ENCODE measurements around the gene CCDC30.
A peak's percentile ranks its signal among the peaks of the same experiment; 100 is the strongest.
"Not testable (repeated sequence)": the region's sequence is repeated elsewhere in the genome, so short reads cannot be mapped to it uniquely, and the experiment has no call there.

The CCDC30 gene

GRCh38 chr1:42620307-42620706, 157.2 kb downstream of the CCDC30 start:
- Histone ChIP-seq H3K4me3 (ENCODE audit: insufficient read depth, low read depth, low read length) (no peak overlapping the region), H3K4me1 (ENCODE audit: control insufficient read depth, insufficient read depth, low read length) (no peaks in the 10 kb centered on the region), H3K9me3 (ENCODE audit: control insufficient read depth, low read length) (no peaks in the 10 kb centered on the region), H3K27me3 (ENCODE audit: control insufficient read depth, insufficient read depth, low read length, poor library complexity, severe bottlenecking) (no peaks in the 10 kb centered on the region), H3K27ac (ENCODE audit: insufficient read depth, low read depth, low read length, poor library complexity, severe bottlenecking) (no peak overlapping the region), H3K36me3 (ENCODE audit: control insufficient read depth, insufficient read depth, low read length) (no peaks in the 10 kb centered on the region)
- 63 to 100% methylated on average over 1 to 2 of the region's 2 CpGs for WGBS, 2 experiments

- not testable (repeated sequence) for H3K36me3 ChIP-seq (ENCODE audit: control insufficient read depth, insufficient read depth, low read length); H3K27me3 ChIP-seq (ENCODE audit: control insufficient read depth, insufficient read depth, low read length, poor library complexity, severe bottlenecking); H3K27ac ChIP-seq (ENCODE audit: insufficient read depth, low read depth, low read length, poor library complexity, severe bottlenecking); H3K4me1 ChIP-seq (ENCODE audit: control insufficient read depth, insufficient read depth, low read length); H3K9me3 ChIP-seq (ENCODE audit: control insufficient read depth, low read length); H3K4me3 ChIP-seq (ENCODE audit: insufficient read depth, low read depth, low read length)
- WGBS, 2 experiments: 90 to 97% methylated on average over 3 to 4 of the region's 4 CpGs
Measured at GRCh38 chr1:42621180-42621579, 158.1 kb downstream of the CCDC30 start.

- H3K36me3 ChIP-seq (ENCODE audit: control insufficient read depth, insufficient read depth, low read length); H3K9me3 ChIP-seq (ENCODE audit: control insufficient read depth, low read length); H3K4me3 ChIP-seq (ENCODE audit: insufficient read depth, low read depth, low read length); H3K27me3 ChIP-seq (ENCODE audit: control insufficient read depth, insufficient read depth, low read length, poor library complexity, severe bottlenecking); H3K4me1 ChIP-seq (ENCODE audit: control insufficient read depth, insufficient read depth, low read length); H3K27ac ChIP-seq (ENCODE audit: insufficient read depth, low read depth, low read length, poor library complexity, severe bottlenecking): not testable (repeated sequence)
- 90 to 91% methylated on average over 3 of the region's 3 CpGs for WGBS, 2 experiments
Measured at GRCh38 chr1:42627205-42627604, 164.1 kb downstream of the CCDC30 start.

- no peaks in the 10 kb centered on the region for H3K27me3 ChIP-seq (ENCODE audit: control insufficient read depth, insufficient read depth, low read length, poor library complexity, severe bottlenecking)
- no peak overlapping the region for H3K27ac ChIP-seq (ENCODE audit: insufficient read depth, low read depth, low read length, poor library complexity, severe bottlenecking)
- H3K4me1 ChIP-seq (ENCODE audit: control insufficient read depth, insufficient read depth, low read length): no peaks in the 10 kb centered on the region
- H3K9me3 ChIP-seq (ENCODE audit: control insufficient read depth, low read length): no peaks in the 10 kb centered on the region
- H3K36me3 ChIP-seq (ENCODE audit: control insufficient read depth, insufficient read depth, low read length): no peaks in the 10 kb centered on the region
- H3K4me3 ChIP-seq (ENCODE audit: insufficient read depth, low read depth, low read length): no peak overlapping the region
Measured at GRCh38 chr1:42639116-42639515, 176.0 kb downstream of the CCDC30 start.

GRCh38 chr1:42646056-42646455, 183.0 kb downstream of the CCDC30 start:
- 83 to 87% methylated on average over 2 of the region's 2 CpGs for WGBS, 2 experiments

GRCh38 chr1:42657201-42657600, 194.1 kb downstream of the CCDC30 start:
- Histone ChIP-seq H3K36me3 (ENCODE audit: control insufficient read depth, insufficient read depth, low read length) (peaks cover 5% of the 10 kb centered on the region), H3K4me3 (ENCODE audit: insufficient read depth, low read depth, low read length) (no peak overlapping the region), H3K4me1 (ENCODE audit: control insufficient read depth, insufficient read depth, low read length) (peaks cover 6% of the 10 kb centered on the region), H3K27me3 (ENCODE audit: control insufficient read depth, insufficient read depth, low read length, poor library complexity, severe bottlenecking) (peaks cover 21% of the 10 kb centered on the region), H3K9me3 (ENCODE audit: control insufficient read depth, low read length) (no peaks in the 10 kb centered on the region), H3K27ac (ENCODE audit: insufficient read depth, low read depth, low read length, poor library complexity, severe bottlenecking) (no peak overlapping the region)
- 95 to 98% methylated on average over 4 to 5 of the region's 5 CpGs for WGBS, 2 experiments

More at GRCh38 chr1:42646056-42646455, 183.0 kb downstream of the CCDC30 start:
- H3K27me3 ChIP-seq (ENCODE audit: control insufficient read depth, insufficient read depth, low read length, poor library complexity, severe bottlenecking): peaks cover 4% of the 10 kb centered on the region
- no peak overlapping the region for H3K4me3 ChIP-seq (ENCODE audit: insufficient read depth, low read depth, low read length)
- H3K36me3 ChIP-seq (ENCODE audit: control insufficient read depth, insufficient read depth, low read length): no peaks in the 10 kb centered on the region
- H3K4me1 ChIP-seq (ENCODE audit: control insufficient read depth, insufficient read depth, low read length): no peaks in the 10 kb centered on the region
- H3K27ac ChIP-seq (ENCODE audit: insufficient read depth, low read depth, low read length, poor library complexity, severe bottlenecking): no peak overlapping the region
- H3K9me3 ChIP-seq (ENCODE audit: control insufficient read depth, low read length): no peaks in the 10 kb centered on the region

- Histone ChIP-seq H3K27me3 (ENCODE audit: control insufficient read depth, insufficient read depth, low read length, poor library complexity, severe bottlenecking) (peaks cover 14% of the 10 kb centered on the region), H3K4me3 (ENCODE audit: insufficient read depth, low read depth, low read length) (peak within 1 kb of the TSS; percentile 96), H3K36me3 (ENCODE audit: control insufficient read depth, insufficient read depth, low read length) (peaks cover 5% of the 10 kb centered on the region), H3K27ac (ENCODE audit: insufficient read depth, low read depth, low read length, poor library complexity, severe bottlenecking) (no peak within 1 kb of the TSS), H3K9me3 (ENCODE audit: control insufficient read depth, low read length) (no peaks in the 10 kb centered on the region), H3K4me1 (ENCODE audit: control insufficient read depth, insufficient read depth, low read length) (peaks cover 6% of the 10 kb centered on the region)
- WGBS, 2 experiments: 2% methylated on average over 53 of the region's 53 CpGs
Measured at GRCh38 chr1:42657981-42658876, 195.1 kb downstream of the CCDC30 start, which contains the start of gene PPIH. Gene PPIH (plus strand): TSS chr1:42658423. CDS start chr1:42658447, 24 bp downstream.

GRCh38 chr1:42658877-42659337, 195.8 kb downstream of the CCDC30 start:
- H3K27me3 ChIP-seq (ENCODE audit: control insufficient read depth, insufficient read depth, low read length, poor library complexity, severe bottlenecking): peaks cover 12% of the 10 kb centered on the region
- peaks cover 7% of the 10 kb centered on the region for H3K36me3 ChIP-seq (ENCODE audit: control insufficient read depth, insufficient read depth, low read length)
- 8 to 10% methylated on average over 20 of the region's 20 CpGs for WGBS, 2 experiments
- peak overlapping the region; percentile 96 for H3K4me3 ChIP-seq (ENCODE audit: insufficient read depth, low read depth, low read length)
- H3K4me1 ChIP-seq (ENCODE audit: control insufficient read depth, insufficient read depth, low read length): peaks cover 6% of the 10 kb centered on the region
- H3K27ac ChIP-seq (ENCODE audit: insufficient read depth, low read depth, low read length, poor library complexity, severe bottlenecking): no peak overlapping the region
- H3K9me3 ChIP-seq (ENCODE audit: control insufficient read depth, low read length): no peaks in the 10 kb centered on the region

GRCh38 chr1:42660907-42661500, 197.9 kb downstream of the CCDC30 start:
- H3K9me3 ChIP-seq (ENCODE audit: control insufficient read depth, low read length): no peaks in the 10 kb centered on the region
- no peak overlapping the region for H3K27ac ChIP-seq (ENCODE audit: insufficient read depth, low read depth, low read length, poor library complexity, severe bottlenecking)
- peaks cover 19% of the 10 kb centered on the region for H3K36me3 ChIP-seq (ENCODE audit: control insufficient read depth, insufficient read depth, low read length)
- H3K27me3 ChIP-seq (ENCODE audit: control insufficient read depth, insufficient read depth, low read length, poor library complexity, severe bottlenecking): peaks cover 10% of the 10 kb centered on the region
- peaks cover 6% of the 10 kb centered on the region for H3K4me1 ChIP-seq (ENCODE audit: control insufficient read depth, insufficient read depth, low read length)
- WGBS, 2 experiments: 64 to 85% methylated on average over 2 to 3 of the region's 3 CpGs
- H3K4me3 ChIP-seq (ENCODE audit: insufficient read depth, low read depth, low read length): no peak overlapping the region

- H3K4me3 ChIP-seq (ENCODE audit: insufficient read depth, low read depth, low read length): no peak overlapping the region
- no peaks in the 10 kb centered on the region for H3K9me3 ChIP-seq (ENCODE audit: control insufficient read depth, low read length)
- H3K4me1 ChIP-seq (ENCODE audit: control insufficient read depth, insufficient read depth, low read length): no peaks in the 10 kb centered on the region
- H3K27ac ChIP-seq (ENCODE audit: insufficient read depth, low read depth, low read length, poor library complexity, severe bottlenecking): no peak overlapping the region
- no peaks in the 10 kb centered on the region for H3K27me3 ChIP-seq (ENCODE audit: control insufficient read depth, insufficient read depth, low read length, poor library complexity, severe bottlenecking)
- peaks cover 27% of the 10 kb centered on the region for H3K36me3 ChIP-seq (ENCODE audit: control insufficient read depth, insufficient read depth, low read length)
- WGBS, 2 experiments: 93 to 95% methylated on average over 3 of the region's 3 CpGs
Measured at GRCh38 chr1:42669936-42670335, 206.8 kb downstream of the CCDC30 start.

Data from ectodermal cell (in vitro differentiated cells).